Germinal center (tissue), 1 donor: ENCODE data around the gene KATNA1.
"Not testable (repeated sequence)": the region's sequence is repeated elsewhere in the genome, so short reads cannot be mapped to it uniquely, and the experiment has no call there.

Experiments
- DNase-seq: peaks from one replicate; pipeline ENCODE4 v3.0.0; 2012; ENCODE audit warnings: mixed read lengths, low spot score

Gene KATNA1

DNA sequence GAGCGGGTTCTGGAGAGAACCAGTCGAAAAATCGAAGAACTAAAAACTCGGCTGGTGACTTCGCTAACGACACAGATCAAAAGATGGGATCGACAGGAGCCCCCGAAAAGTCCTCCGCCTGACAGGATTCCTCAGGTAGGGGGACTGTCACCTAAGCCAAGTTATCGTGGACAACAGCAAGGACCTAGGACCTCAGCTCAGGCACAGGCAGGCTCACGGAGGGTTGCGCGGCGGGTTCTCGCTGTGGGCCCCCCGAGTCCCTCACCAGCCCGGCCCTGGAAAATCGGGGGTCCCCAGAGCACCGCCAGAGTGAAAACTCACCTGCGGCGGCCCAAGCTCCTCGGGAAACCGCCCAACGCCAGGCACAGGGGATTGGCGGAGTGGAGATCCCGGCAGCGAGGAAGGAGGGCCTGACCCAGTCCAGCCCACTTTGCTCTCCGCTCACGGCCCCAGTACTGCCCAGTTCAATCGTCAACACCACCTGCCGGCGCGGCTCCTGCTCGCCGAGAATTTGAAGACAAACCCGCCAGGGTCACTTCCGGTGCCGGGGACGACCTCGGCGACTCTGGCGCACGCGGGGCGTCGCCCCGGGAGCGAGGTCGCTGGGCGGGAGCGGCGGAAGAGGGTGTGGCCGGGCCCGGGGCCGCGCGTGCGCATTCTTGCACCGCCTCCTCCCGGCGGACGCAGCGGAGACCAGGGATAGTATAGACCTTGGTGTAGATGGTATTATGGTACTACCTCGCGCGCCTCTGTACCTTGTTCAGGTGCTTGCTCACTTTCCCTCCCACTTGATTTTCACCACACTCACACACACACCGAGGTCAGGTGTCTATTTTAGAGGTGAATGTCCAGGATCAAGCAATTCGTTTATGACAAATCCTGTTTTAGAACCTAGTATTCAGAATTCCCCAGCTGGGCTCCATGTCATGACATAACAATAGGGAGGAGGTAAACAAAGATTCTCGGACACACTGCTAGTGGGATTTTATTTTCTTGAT is at the start of gene KATNA1:
KATNA1 (minus strand) TSS at position 567 of the 998 bp plus-strand sequence. CDS start 10,167 bp downstream, outside the sequence.
- DNase-seq = peak; percentile 97

DNA sequence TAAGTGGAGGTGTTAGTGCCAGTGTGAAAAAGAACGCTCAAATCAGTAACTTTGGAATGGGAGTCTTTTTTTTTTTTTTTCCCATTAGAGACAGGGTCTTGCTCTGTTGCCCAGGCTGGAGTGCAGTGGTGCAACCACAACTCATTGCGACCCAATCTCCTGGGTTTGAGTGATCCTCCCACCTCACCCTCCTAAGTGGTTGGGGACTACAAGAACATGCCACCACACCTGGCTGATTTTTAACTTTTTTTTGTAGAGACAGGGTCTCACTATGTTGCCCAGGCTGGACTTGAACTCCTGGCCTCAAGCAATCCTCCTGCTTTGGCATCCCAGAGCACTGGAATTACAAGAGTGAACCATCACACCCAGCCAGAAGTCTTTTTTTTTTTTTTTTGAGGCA is 49.7 kb upstream of the KATNA1 start:
- no peak for DNase-seq

DNA sequence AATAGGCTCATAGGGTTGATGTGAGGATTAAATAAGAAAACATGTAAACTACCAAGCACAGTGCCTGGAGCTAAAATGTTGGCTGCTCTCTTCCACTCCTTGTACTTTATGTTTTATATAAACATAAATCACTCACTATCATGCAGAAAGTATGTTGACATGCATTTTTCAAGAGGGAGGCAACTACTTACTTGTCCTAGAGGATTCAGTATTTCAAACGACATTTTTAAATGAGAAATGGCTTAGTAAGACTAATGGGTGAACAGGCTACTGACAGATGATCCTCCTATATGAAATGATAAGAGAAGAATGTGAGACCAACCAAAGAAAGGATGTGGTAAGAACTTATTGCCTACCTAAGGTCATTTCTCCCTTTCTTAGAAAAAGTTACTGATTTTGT is 48.4 kb upstream of the KATNA1 start:
- no peak for DNase-seq

DNA sequence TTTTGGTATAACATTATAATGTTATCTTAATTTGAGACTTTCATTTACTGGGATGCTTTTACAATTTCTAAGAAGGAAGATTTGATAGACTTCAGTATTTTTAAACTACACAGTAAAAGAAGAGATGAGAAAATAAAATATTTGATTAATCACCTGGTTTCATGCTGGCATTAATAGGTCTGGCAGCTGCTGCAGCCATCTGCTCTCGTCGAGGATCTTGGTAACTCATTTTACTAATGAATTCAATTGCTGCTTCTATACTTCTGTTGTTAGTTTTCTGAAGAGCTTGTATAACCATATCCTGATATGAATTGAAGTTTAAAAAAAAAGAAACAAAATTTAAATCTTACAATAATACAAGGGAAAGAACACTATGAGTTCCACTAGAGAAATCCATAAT is 46.4 kb upstream of the KATNA1 start:
- DNase-seq = no peak

DNA sequence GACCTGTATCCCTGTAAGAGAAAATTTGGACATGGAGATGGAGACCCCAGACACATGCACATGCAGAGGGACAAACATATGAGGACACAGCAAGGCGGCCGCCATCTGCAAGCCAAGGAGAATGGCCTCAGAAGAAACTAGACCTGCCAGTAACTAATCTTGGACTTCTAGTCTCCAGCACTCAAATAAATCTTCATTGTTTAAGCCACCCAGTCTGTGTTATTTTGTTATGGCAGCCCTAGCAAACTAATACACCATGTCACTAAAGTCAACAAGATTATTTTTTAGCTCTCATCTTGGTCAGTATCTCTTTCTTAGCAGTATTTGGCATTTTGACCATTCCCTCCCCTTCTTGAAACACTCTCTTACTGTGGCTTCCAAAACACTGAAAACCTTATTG is 42.7 kb upstream of the KATNA1 start:
- DNase-seq = no peak

DNA sequence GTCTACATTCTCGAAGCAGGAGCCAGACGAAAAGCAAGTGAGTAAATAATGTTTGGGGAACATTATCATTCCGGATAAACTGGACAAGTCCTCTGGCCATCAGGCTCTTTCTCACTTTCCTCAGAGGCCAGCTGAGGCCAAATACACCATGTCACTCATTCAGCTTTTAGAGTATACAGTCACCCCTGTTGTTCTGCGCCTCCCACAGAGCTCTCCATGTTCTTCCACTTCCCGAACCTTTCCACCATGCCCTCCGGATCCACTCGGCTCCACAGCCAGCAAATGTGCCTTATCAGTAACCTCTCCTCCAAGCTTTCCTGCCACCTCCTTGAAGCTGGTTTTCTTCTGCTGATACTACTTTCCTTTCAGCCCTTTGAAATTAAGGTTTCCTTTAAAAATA is 37.7 kb upstream of the KATNA1 start:
- no peak for DNase-seq

DNA sequence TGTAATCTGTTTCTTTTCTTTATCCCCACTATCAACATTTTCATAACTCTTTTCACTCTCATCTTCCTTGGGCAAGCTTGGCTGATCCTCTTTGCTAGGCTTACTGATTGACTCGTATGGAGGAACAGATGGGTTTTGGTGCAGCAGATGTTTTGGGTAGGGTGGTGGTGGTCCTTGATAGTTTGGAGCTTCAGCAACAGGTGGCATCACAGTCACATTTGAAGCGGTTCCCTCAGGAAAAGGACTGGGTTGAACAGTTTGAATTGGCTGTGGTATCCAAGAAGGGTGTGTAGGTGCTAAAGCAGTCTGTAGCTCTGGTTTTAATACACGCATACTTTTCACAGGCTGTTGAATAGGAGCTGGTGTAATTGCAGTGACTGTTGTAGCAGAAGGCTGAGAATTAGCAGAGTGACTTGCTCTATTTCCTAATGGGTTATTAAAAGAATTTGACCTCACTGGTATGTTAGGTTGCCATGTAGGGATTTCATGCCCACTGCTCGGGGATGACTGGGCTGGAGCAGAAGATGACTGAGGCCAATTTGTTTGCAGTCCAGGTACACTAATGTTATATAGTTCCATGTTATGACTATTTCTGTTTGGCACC is 34.8 kb upstream of the KATNA1 start:
- DNase-seq = no peak

DNA sequence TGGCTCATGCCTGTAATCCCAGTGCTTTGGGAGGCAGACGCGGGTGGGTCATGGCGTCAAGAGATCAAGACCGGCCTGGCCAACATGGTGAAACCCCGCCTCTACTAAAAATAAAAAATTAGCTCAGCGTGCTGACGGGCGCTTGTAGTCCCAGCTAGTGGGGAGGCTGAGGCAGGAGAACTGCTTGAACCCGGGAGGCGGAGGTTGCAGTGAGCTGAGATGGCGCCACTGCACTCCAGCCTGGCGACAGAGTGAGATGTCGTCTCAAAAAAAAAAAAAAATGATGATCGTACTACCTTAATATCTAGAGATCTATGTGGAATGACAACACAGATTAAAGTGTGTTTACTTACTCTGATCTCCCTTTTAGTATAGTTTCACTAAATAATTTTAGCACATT is 33.3 kb upstream of the KATNA1 start:
- DNase-seq = not testable (repeated sequence)

DNA sequence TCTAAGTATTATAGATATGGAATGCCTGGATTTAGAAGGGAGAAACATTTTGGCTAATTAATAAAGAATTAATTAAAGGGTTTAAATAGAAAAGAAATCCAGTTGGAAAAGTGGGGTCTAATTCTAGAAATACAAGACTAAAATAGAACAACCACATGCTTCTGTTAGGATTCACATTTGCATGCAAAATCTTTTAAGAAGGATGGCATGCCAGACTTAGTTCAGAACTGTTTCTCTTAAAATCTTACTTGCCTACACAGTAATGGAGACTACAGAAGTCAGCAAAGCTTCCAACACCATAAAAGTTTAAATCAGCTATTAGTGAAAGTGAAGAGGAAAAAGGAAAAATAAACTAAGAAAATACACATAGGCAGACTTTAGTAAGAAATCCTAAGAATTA is 32.7 kb upstream of the KATNA1 start:
- DNase-seq = no peak

DNA sequence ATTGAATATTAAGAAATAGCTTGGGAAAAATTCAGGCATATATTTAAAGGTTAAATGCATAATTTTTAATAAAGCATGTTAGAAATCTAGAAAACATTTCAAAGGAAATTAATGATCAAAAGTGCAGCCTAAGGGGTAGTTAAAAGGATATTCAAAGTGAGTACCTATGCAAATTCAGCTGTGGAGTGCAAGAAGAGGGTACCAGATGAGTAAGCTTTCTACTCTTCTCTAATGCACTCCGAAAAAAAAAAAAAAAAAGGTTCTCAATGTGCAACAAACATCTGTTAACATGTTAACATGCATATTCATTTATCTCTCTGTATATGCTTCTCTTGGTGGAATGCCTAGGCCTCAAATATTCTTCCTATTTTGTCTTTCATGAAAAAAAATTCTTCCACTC is 32.0 kb upstream of the KATNA1 start:
- DNase-seq = no peak

DNA sequence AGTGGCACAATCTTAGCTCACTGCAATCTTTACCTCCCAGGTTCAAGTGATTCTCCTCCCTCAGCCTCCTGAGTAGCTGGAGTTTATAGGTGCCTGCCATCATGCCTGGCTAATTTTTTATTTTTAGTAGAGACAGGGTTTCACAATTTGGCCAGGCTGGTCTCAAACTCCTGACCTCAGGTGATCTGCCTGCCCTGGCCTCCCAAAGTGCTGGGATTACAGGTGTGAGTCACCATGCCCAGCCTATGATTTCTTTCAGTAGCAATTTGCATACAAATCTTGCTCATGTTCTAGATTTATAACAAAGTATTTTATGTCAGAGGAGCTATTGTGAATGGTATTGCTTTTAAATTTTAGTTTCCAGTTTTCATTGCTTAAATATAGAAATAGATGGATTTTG is 23.8 kb upstream of the KATNA1 start:
- not testable (repeated sequence) for DNase-seq

DNA sequence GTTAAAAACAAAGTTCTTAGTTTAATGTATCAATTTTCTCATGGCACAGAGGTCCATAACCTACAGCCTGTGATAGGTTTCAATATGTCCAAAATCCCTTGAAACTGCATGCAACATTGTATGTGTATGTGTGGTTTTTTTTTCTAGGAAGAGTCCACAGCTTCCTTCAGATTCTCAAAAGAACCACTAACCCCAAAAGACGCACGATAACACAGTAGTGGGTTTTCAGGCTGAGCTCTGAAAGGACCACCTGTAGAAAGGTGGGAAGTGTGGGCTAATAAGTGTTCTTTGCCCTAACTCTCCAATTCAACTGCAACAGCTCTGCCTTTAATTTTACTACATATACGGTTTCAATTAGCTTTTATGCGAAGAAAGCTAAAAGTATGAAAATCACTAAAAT is 11.5 kb upstream of the KATNA1 start:
- no peak for DNase-seq

DNA sequence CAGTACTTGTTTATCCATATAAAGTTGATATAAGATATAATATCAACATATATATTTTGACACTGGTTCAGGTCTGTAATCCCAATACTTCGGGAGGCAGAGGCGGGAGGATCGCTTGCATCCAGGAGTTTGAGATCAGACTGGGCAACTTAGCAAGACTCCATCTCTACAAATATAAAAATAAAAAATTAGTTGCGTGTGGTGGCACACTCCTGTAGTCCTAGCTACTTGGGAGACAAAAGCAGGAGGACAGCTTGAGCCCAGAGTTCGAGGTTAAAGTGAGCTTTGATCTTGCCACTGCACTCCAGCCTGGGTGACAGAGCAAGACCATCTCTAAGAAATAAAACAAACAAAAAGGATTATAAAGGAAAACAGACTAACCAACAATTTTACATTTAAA is 8.9 kb upstream of the KATNA1 start:
- no peak for DNase-seq

DNA sequence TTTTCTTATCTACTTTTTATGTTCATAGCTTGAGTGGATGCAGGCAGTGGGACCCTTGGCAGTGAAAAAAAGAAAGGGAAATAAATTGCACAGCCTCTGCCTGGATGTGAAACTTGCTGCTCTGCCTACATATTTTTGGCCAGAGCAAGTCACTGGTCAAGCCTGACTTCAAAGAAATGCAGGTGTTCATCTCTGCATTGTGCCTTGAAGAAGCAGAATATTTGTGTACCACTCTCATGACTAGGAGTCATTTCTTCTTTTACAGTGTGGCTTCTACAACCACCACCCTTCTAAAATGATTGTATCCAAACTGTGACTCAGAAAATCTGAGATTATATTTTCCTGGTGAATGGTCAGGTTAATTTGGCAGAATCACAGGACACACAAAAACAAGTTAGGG is 2.5 kb upstream of the KATNA1 start:
- peak; percentile 16 for DNase-seq

DNA sequence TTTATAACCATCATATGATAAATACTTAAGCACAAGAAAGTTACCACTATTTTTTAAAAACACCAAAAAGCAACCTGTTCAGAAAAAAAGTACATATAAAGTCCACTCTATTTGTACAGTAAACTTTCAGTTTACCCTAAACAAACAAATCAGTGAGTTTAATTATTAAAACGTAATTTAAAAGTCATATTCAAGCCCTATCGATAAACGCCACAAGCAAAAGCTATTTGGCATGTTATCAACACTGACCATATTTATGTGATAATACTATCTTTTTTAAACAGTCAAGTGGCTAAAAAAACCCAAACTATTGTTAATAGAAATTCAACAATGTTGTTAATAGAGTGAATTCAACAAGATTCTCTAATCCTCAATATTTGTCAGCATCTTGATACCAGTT is 1.9 kb downstream of the KATNA1 start:
- DNase-seq = no peak

DNA sequence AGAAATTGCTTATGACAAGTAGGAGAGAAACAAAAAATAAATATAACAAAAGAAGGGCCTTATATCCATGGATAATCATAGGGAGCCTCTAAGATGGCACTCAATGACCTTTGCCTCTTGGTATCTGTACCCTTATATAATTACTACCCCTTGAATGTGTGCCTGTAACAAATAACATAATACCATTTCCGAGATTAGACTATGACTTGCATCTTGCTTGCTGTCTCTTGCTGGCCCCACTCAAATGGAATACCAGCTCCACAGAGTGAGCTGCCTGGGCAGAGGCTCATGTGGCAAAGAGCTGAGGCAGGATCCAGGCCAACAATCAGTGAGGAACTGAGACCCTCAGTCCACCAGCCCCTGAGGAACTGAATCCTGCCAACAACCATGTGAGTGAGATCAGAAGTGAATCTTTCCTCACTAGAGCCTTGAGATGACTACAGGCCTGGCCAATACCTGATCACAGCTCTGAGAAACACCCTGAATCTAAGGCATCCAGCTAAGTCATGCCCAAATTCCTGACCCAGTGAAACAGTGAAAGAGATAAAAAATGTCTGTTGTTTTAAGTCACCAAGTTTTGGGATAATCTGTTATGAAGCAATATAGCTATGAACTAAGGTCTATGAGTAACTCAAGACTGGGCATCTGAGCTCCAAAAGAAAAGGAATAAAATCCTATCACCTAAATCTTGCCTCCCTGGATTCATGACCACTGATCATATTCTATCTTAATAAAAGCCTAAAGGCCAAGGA is 5.5 kb downstream of the KATNA1 start:
- DNase-seq = no peak

DNA sequence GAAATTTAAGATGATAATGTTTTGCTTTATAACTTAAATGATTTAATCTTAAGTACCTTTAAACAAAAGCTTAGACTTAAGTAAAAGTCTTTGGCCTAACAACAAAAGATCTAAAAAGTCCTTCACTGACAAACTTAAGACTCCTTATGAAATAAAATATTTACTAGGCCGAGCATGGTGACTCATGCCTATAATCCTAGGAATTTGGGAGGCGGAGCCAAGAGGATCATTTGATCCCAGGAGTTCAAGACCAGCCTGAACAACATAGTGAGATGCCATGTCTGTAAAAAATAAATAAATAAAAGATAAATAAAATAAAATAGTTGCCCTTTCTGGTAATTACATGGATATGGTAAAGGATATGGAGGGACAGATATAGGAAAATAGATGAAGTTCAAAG is 12.4 kb downstream of the KATNA1 start:
- DNase-seq = no peak

DNA sequence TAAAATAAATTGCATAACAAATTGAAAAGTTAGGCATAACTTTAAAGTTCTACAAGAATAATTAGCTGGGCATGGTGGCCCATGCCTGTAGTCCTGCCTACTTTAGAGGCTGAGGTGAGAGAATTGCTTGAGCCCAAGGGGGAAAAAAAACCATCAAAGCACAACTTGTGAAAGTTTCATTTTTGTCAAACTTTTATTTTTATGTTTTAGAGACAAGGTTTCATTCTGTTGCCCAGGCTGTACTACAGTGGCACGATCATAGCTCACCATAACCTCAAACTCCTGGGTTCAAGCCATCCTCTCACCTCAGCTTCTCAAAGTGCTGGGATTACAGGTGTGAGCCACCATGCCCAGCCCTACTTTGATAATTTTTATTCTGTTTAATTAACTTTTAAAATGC is 14.2 kb downstream of the KATNA1 start:
- no peak for DNase-seq

DNA sequence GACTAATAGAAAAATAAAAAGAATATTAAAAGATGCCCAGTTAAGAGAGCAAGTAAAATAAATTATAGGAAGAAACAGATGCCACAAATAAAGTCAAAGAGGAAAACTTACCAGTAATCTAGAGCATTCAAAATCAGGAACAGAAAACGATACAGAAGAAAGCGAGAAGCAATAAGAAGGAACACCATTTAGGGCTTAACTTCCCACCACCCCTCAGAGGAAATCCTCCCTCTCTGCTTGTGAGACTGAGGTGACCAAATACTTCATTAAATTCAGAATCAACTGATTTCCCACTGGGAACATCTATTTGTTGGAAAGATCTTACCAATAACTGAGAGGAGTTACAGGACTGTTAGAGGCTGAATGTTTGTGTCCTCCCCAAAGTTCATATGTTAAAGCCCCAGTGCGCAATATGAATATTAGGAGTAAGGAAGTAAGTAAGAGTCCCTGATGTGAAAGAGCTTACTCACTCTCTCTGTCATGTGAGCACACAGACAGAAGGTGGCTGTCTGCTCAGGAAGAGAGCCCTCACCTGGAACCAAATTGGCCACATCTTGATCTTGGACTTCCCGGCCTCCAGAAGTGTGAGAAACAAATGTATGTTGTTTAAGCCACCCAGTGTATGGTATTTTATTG is 19.5 kb downstream of the KATNA1 start:
- DNase-seq = no peak

DNA sequence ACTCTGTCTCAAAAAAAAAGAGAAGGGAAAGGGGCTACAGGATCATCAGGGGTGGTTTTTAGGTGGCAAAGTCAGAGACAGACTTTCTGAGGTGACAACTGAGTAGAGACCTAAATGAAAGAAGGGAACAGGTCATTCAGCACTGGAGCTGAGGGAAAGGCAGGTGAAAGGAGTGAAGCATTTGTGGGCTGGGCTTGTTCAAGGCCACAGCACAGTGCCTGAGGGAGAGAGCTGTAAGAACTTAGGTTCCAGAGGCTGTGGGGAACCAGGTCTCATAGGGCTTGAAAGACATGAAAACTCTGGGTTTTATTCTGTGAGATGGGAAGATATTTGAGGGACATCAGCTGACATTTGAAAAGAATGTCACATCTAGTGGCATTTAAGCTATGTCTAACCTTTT is 20.8 kb downstream of the KATNA1 start:
- no peak for DNase-seq

DNA sequence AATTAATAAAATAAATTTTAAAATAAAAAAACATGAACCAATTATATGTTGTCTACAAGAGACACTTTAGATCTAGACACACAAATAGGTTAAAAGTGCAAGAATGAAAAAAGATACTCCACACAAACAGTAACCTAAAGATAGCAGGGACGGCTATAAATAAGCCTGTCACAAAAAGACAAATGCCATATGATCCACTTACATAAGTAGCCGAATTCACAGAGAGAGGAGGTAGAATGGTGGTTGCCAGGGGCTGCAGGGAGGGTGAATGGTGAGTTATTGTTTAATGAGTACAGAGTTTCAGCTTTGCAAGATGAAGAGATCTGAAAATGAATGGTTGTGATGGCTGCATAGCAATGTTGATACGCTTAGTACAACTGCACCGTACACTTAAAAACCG is 32.7 kb downstream of the KATNA1 start:
- no peak for DNase-seq

DNA sequence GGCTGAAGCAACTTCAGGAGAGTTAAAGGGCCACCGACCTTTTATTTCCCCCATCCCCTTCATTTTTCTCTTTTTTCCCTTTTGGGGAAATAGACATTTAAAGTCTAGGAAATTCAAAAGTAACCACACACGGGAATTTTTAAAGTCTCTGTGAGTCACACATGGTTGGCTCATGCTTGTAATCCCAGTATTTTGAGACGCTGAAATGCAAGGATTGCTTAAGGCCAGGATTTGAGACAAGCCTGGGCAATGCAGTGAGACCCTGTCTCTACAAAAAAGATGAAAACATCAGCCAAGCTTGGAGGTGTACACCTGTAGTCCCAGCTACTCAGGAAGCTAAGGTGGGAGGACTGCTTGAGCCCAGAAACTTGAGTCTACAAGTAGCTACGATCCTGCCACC is 34.2 kb downstream of the KATNA1 start:
- no peak for DNase-seq
